Stimulated activated CD4-positive, alpha-beta T cell treated with anti-CD3 and anti-CD28 coated beads, Interleukin-15, amount 100 ng/mL, for 48 hours (primary cell): Measurements from ENCODE around the gene SLC1A7.
"Not testable (repeated sequence)": the region's sequence is repeated elsewhere in the genome, so short reads cannot be mapped to it uniquely, and the experiment has no call there.

ENCODE experiments used
- DNase-seq, 2 donors: peaks; one replicate each; pipeline ENCODE4 v3.0.0-alpha.2; 2020; ENCODE audit warnings: low read depth in 2 of 2

Gene SLC1A7

DNA sequence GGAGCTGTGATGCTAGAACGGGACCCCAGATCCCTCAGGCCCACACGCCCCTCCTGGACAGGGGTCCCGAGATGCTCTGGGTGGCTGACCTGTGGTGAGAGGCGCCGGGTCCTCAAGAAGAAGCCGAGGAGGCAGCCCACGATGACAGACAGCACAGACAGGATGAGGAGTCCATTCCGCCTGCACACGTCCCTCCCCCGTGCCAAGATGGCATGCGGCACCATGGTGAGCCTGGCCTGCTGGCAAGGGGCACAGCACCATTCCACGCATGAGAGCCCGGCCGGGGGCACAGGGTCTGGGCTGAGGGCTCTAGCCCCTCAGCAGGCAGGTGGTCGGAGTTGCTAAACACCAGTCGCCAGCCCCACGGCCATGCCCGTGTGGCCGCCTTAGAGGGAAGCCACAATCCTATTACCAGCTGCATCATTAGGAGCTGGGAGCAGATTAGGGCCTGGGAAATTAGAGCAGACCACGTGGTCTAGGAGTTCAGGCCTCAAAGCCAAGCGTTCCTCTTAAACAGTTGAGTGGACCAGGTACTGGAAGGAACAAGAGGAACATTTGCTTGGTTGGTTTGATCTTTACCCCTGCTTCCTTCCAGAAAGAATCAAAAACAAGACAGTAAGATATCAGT lies at the start of gene SLC1A7:
SLC1A7 (minus strand) TSS at position 413 of the 628 bp plus-strand sequence; CDS start at position 224, 189 bp downstream.
- no peak for DNase-seq

DNA sequence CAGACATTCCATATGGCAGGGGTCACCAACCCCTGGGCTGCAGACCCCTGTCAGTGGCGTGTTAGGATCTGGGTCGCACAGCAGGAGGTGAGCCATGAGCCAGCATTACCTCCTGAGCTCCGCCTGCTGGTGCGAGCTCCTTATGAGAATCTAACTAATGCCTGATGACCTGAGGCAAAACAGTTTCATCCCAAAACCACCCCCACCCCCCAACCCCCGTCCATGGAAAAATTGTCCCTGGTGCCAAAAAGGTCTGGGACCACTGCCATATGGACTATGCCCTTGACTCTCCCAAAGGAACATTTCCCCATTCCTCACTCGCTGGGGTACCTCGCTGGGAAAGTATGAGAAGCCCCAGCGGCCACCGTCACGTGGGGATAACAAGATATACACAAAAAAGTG lies 47.8 kb upstream of the SLC1A7 start:
- DNase-seq: no peak

DNA sequence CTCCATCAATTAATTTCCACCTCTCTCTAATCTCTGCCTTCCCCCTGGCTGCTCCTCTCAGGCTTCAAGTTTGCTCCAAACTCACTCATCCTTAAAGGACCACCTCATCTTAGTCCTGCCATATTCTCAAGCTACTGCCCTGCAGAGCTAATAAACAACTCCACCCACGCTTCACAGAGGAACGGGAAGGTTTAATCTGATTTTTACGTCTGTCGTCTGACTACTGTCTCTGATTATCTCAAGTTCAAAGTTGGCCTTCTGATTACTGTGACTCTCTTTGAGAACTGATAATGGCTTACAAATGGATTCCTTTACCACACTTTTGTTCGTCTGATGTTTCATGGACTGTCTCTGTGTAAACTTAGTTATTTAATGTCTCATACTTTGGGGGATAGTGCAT lies 46.6 kb upstream of the SLC1A7 start:
- DNase-seq: no peak

DNA sequence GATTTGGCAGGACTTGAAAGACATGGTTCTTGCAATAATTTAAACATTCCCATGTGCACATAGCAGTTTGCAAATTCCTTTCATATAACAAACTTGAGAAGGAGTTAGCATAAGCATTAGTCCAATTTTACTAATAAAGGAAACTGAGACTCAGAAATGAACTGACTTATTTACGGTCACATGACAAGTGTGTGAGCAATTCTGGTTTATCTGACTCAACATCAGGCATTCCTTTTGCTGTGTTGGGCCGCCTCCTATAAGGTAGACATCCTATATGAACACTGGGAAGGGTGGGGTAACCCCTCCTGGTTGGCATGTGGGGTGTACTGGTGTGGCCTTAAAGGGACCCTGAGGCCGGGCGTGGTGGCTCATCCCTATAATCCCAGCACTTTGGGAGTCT lies 45.7 kb upstream of the SLC1A7 start:
- DNase-seq: no peak

DNA sequence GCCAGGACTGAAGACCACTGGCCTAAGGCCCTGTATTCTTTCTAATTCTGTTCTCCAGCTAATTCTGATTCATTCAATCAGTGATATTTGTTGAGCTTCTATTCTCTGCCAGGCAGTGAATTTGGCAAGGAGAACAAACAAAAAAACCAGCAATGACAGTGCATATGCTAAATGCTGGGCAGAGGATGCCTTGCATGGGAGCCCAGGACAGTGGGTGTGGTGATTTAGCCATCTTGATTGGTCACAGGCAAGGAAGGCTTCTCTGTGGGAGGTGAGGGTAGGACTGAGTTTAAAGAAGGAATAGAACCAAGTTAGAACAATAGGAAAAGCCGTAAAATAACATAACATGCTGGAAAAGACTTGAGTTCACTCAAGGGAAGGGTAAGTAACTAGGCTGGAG lies 45.0 kb upstream of the SLC1A7 start:
- DNase-seq: no peak

DNA sequence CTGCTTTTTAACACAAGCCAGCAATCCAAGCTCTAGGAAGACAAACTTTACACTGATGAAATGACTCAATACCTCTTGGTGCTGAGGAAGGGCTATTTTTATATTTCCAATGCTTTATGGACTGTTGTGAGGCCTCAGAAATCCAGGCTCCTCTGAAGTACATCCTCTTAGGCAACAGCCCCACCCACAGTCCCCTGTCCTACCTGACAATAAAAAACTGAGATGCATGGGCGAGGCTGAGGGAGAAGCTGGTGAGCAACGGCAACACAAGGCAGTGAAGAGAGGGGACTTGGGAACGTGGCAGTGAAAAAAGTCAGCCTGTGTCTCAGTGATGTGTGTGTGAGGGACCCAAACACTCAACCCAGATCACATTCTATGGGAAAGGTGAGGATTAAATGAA lies 44.1 kb upstream of the SLC1A7 start:
- DNase-seq: no peak

DNA sequence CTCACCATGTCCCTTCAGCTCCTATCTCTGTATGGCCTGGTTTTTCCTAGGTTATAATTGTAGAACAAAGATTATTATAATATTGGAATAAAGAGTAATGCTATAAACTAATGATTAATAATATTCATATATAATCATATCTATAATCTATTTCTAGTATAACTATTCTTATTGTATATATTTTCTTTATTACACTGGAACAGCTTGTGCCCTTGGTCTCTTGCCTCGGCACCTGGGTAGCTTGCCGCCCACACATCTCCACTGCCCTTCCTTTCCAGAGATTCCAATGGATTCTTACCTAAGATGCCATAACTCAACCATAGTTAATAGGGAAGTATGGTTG lies 43.5 kb upstream of the SLC1A7 start:
- not testable (repeated sequence) for DNase-seq

DNA sequence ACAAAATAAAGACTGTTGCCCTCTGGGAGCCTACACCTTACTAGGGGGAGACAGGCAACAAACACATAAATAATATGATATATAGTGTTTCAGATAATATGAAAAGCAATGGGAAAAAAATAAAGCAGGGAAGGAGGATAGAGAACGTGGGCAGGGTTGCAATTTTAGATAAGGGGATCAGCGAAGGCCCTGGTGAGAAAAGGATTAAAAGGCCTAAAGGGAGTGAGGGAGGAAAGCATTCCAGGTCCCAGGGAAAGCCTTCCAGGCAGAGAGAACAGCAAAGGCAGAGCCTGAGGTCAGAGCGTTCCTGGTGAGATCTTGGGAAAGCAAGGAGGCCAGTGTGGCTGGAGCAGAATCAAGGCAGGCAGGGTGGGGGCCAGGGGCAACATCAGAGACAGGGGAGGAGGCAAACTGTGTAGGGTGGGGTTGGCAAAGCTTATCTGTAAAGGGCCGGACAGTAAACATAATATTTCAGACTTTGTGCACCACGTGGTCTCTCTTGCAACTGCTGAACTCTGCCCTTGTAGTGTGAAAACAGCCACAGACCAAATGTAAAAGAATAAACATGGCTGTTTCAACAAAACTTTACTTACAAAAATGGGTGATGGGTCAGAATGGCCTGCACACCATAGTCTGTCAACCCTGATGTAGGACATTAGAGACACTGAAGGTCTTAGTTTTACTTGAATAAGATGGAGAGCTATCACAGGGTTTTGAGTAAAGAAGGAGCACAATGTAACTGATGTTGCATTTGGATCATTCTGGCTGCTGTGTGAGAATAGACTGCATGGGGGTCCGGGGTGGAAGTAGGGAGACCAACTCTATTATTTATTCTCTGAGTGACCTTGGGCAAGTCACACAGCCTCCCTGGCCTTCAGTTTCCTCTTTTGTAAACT lies 40.9 kb upstream of the SLC1A7 start:
- no peak for DNase-seq

DNA sequence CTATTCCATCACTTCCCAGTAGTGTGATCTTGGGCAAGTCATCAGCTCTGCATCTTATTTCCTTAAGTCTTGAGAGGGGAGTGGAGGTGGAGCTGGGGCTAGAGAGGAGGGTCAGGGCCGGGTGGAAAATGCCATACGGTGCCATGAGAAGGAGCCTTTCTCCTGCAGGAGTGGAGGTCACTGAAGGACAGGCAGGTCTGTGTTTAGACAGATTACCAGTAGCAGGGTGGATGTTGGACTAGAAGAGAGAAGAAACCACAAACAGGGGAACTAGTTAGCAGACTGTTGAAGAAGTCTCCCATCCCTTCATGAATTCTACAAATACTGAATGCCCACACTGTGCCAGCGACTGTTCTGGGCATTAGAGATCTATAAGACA lies 40.3 kb upstream of the SLC1A7 start:
- DNase-seq: no peak

DNA sequence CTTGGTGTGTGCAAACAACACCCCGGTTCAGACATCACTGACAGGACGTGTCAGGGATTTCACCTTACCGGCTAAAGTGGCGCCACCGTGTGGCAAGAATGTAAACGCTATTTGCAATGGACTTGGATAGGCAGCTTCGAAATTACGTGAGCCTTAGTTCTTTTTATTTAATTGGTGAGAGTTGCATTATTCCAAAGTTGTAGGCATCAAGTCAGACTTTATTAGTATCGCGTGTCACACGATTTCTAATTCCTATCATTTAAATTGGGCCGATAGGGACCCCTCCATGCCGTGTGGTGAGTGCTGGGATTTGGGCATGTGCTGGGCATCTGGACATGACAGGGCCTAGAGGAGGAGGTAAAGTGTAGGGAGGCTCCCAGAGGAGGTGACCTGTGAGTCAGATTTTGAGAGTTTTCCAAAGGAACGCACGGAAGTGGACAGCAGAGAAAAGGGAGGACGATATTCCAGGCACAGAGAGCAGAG lies 39.7 kb upstream of the SLC1A7 start:
- DNase-seq: peak; percentile 71 to 82

DNA sequence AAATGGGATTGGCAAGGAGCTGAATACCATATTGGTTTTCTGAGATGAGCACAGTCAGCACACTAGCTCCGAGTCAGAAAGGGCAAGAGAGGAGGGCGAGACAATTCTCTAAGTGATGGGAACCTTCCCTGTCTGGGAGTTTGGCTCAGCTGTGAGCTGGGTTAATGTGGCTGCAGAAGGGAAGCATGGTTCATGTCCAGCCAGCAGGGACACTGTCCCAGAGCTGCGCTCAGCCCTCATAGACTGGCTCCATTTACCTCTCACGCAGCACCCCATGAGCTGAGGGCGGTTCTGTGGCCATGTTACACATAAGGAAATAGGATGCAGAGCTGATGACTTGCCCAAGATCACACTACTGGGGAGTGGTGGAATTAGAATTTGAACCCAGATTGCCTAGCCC lies 38.5 kb upstream of the SLC1A7 start:
- DNase-seq: no peak

DNA sequence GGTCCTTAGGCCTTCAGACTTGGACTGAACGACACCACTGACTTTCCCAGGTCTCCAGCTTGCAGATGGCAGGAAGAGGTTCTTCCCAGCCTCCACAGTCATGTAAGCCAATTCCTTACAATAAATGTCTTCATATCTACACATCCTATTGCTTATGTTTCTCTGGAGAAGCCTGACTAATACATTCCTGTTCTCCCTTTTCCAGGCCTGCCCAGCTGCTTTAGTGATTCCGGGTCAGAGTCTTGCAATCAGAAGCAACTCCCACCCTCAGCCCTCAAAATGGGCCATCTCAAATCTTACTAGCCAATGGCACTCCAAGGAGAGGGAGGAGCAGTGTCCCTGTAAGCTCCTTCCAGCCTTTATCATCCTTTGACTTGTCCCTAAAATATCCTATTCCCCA lies 37.8 kb upstream of the SLC1A7 start:
- no peak for DNase-seq

DNA sequence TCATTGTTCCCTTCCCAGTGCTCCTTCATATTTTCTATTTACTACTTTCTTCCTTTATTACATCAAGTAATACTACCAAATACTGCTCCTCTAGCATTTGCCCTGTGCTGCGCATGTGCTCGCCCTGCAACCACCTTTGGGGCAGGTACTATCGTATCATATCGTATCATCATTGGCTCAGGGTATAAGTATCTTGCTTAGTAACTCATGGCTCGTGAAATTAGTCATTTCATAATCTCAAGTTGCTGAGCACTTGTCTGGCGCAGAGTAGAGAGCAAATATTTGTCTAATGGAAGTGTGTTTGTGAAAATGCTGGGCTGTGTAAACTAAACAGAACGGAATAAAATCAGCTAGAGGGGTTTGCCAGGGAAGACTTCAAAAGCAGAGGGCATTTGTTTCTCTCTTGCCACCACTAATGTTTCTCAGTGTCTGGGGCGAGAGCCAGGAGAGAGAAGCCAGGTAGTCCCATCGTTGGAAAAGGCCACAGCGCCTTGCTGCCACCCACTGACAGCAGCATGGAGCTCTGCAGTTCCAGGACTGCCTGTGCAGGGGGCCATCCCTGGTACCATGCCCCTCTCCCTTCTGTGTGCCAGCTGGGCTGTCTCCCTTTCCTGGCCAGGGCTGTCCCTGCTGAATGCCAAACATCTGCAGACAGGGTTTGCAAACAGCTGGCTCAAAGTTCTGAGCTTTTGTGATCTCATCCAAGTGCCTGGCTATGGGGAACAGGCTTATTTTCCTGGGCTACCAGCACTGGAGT lies 34.2 kb upstream of the SLC1A7 start:
- no peak for DNase-seq

DNA sequence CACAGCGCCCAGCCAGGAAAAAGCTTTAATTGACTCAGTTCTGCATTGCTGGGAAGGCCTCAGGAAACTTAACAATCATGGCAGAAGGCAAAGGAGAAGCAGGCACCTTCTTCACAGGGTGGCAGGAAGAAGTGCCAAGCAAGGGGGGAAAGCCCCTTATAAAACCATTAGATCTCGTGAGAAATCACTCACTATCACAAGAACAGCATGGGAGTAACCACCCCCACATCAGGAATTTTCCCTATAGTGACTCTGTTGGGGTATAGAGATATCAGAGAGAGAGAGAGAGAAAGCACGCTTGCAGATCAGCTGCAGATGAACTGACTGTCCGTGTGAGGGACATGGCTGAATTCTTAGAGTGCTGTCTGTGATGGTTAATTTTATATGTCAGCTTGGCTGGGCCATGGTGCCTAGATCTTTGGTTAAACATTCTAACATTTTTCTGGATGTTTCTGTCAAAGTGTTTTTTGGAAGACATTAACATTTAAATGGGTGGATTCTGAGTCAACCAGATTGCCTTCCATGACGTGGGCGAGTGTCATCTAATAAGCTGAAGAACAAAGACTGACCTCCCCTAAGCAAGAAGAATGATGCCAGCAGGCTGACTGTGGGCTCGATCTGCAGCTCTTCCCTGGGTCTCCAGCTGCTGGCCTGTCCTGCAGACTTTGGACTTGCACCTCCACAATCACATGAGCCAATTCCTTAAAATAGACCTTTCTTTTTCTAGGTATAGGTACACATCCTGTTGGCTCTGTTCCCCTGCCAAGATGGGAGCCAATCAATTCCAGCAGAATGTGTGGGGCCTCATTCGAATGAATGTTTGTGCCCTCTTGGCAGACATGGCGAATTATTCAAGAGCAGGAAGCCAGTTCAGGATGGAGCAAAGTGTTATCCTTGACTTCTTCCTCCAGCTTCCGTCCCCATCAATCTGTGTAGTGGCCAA lies 32.8 kb upstream of the SLC1A7 start:
- no peak for DNase-seq

DNA sequence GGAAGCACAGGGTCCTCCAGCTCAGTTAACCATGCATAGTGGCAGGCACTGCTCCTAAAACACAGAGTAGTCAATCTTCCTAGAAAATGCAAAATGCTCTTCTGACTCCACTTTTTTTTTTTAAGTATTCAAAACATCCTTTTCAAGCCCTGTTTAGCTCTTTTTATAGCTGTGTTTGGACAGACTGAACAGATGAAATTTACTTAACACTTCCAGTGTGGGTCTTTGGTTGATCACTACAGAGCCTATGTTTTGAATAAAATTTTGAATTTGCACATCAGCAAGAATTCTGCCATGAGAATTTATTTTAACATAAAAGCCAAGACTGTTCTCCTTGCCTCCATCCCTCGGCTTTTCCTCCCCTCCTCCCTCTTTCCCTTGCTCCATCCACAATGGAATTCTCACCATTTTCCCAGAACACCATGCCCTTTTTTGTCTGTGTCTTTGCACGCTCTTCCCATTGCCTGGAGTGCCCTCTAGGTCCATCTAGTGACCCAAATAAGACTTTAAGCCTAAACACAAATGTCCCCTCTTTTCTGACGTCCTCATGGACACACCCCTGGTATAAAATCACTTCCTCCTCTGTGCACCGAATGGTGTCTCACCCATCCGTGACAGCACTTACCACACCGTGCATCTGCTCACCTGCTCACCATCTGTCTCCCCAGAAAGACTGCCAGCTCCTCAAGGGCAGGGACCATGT lies 30.1 kb upstream of the SLC1A7 start:
- DNase-seq: no peak

DNA sequence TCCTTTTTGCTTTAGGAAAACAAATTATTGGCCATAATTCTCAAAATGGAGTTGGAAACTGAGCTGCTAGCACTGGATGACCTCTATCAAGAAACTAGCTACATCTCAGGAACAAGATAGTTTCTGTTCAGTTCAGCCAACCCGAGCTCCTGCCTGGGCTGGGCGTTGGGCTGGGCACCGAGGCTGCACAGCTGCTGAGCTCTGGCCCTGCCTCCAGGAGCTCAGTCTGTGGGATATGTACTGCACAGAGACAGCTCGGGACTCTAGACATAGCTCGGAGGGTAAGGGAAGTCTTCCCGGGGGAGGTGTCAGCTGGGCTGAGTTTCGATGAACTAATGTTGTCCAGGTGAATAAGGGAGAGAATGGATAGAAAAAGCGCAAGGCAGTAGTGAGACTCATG lies 24.5 kb upstream of the SLC1A7 start:
- no peak for DNase-seq

DNA sequence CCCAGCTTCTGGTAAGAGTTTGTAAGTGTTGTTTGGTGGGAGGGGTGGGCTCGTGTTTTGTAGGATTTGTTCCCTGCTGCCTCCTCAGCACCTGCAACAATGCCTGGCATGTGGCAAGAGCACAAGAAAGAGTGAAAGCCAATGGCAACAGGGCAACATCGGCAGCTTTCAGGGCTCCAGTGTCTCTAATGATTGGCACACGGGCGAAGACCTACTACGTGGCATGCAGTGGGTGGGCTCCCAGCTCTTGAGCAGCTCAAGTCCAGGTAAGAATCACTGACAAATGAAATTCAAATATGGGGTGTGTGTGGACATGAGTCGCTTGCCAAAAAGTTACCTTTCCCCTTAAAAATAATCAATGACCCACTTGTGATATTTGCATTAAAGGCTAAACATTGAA lies 23.9 kb upstream of the SLC1A7 start:
- DNase-seq: no peak

DNA sequence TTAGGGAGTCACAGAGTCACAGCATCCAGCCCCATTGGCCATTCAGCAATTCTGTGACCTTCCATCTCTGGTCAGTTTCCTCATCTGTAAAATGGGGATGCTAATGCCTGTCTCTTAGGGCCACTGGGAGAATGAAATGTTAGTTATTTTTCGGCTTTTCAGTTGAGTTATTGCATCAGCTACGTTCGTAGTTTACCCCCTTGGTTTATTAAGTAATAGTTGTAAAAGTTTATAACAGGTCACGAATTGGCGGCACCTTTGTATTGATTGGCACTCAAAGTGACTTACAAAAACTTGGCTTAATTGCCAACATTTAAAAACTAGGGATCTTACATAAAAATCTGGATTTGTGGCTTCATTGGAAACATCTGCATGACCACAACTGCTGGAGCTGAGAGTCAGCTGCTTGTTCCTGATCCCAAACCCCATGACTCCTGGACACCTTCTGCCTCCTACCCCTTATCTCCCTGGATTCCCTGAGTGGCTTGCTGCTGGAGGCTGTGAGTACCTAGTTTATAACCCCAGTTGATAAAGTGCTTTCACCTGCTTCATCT lies 23.0 kb upstream of the SLC1A7 start:
- DNase-seq: no peak

DNA sequence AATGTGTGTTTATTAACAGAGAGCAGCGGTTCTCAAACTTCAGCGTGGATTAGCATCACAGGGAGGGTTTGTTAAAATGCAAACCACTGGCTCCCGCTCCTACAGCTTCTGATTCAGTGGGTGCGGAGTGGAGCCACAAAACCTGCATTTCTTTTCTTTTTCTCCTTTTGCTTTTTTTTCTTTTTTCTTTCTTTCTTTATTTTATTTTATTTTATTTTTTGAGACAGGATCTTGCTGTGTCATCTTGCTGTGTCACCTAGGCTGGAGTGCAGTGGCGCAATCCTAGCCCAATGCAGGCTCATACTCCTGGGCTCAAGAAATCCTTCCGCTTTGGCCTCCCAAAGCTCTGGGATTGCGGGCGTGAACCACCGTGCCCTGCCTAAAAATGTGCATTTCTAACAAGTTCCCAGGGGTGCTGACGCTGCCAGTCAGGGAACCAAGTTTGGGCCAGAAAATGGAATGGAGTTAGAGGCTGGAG lies 20.9 kb upstream of the SLC1A7 start:
- no peak for DNase-seq

DNA sequence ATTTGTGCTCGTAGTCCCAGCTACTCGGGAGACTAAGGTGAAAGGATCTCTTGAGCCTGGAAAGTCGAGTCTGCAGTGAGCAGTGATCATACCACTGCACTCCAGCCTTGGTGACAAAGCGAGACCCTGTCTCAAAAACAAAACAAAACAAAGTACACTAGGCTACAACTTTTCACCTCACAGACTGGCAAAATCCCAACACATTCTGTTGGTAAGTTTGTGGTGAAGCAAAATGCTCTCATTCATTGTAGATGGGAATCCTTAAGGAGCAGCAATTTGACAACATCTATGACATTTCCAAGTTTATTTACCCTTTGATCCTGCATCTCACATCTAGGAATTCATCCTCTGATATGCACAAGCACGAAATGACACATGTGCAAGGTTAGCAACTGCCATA lies 20.2 kb upstream of the SLC1A7 start:
- no peak for DNase-seq
